ENCODE data around the gene TNS1.

DNA sequence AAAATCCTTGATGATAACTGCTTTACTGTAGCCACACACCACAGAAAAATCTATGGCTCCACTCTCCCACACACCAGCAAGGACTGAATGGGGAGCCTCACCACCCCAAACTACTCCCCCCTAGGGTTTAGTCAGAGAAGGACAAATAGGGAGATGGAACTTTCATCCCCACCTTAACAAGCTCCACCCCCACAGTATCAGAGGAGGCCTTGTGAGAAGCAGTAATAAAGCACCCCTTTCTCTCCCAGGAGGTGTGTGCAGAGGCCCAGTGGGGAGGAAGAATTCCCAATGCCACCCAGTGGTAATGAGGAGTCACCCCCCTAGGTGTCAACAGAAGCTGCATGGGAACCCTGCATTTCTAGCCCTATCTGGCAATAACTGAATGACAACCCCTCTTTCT lies 224.9 kb downstream of the TNS1 start:
- TF ChIP-seq, protein P1, sequence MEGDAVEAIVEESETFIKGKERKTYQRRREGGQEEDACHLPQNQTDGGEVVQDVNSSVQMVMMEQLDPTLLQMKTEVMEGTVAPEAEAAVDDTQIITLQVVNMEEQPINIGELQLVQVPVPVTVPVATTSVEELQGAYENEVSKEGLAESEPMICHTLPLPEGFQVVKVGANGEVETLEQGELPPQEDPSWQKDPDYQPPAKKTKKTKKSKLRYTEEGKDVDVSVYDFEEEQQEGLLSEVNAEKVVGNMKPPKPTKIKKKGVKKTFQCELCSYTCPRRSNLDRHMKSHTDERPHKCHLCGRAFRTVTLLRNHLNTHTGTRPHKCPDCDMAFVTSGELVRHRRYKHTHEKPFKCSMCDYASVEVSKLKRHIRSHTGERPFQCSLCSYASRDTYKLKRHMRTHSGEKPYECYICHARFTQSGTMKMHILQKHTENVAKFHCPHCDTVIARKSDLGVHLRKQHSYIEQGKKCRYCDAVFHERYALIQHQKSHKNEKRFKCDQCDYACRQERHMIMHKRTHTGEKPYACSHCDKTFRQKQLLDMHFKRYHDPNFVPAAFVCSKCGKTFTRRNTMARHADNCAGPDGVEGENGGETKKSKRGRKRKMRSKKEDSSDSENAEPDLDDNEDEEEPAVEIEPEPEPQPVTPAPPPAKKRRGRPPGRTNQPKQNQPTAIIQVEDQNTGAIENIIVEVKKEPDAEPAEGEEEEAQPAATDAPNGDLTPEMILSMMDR (conservative IDR thresholded peaks at IDR 0.05; ENCODE audit: low read depth, low read length), result no peak
- TF ChIP-seq EZH2 (IDR thresholded peaks at IDR 0.05; ENCODE audit: low read length, unreplicated experiment), result no peak
- TF ChIP-seq EZH2phosphoT487 (IDR thresholded peaks at IDR 0.05; ENCODE audit: borderline replicate concordance, low read length), result no peak
